ENCODE measurements around the gene BHLHA9.

DNA sequence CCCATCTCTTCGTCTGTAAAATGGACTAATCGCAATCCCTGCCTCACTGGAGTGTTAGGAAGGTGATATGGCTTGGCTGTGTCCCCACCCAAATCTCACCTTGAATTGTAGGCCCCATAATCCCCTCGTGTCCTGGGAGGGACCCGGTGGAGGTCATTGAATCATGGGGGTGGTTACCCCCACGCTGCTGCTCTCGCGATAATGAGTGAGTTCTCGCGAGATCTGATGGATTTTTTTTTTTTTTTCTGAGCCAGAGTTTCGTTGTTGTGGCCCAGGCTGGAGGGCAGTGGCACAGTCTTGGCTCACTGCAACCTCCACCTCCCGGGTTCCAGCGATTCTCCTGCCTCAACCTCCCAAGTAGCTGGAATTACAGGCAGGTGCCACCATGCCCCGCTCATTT is 20.4 kb downstream of the BHLHA9 start:
- TF ChIP-seq, protein P1, sequence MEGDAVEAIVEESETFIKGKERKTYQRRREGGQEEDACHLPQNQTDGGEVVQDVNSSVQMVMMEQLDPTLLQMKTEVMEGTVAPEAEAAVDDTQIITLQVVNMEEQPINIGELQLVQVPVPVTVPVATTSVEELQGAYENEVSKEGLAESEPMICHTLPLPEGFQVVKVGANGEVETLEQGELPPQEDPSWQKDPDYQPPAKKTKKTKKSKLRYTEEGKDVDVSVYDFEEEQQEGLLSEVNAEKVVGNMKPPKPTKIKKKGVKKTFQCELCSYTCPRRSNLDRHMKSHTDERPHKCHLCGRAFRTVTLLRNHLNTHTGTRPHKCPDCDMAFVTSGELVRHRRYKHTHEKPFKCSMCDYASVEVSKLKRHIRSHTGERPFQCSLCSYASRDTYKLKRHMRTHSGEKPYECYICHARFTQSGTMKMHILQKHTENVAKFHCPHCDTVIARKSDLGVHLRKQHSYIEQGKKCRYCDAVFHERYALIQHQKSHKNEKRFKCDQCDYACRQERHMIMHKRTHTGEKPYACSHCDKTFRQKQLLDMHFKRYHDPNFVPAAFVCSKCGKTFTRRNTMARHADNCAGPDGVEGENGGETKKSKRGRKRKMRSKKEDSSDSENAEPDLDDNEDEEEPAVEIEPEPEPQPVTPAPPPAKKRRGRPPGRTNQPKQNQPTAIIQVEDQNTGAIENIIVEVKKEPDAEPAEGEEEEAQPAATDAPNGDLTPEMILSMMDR (IDR thresholded peaks at IDR 0.05; ENCODE audit: low read depth, low read length) = no peak
- no peak for TF ChIP-seq EZH2phosphoT487 (IDR thresholded peaks at IDR 0.05; ENCODE audit: low read depth)
